ENCODE data around the gene DMD. TPM values are rescaled to one million over a fixed set of nuclear protein-coding genes. Genes with fewer than 3 reads are reported as not detected.

Gene DMD
- total RNA-seq, 3 donors from 2014 or later (not counting 1 experiment from before 2014, with no cell fraction given) = not detected

- H3K27ac Mint-ChIP-seq = no peak overlapping the region
- Histone ChIP-seq H3K36me3 (ENCODE audit: control insufficient read depth, insufficient read depth, low read length) (no peaks in the 10 kb centered on the region), H3K27me3 (ENCODE audit: control insufficient read depth, insufficient read depth, low read length) (no peaks in the 10 kb centered on the region), H3K4me1 (ENCODE audit: control insufficient read depth, insufficient read depth, low read length) (no peaks in the 10 kb centered on the region), H3K27ac (ENCODE audit: low read length) (no peak overlapping the region), H3K4me3 (ENCODE audit: low read length) (no peak overlapping the region), H3K9me3 (ENCODE audit: control insufficient read depth, insufficient read depth, low read length) (no peaks in the 10 kb centered on the region)
- no peak overlapping the region for H3K4me3 Mint-ChIP-seq
- no peaks in the 10 kb centered on the region for H3K27me3 Mint-ChIP-seq (ENCODE audit: low read depth in 2 of 2)
- intact Hi-C loops (cut with micrococcal nuclease) = no loop called here
- H3K36me3 Mint-ChIP-seq = no peaks in the 10 kb centered on the region
- H3K4me1 Mint-ChIP-seq = no peaks in the 10 kb centered on the region
- no peak for ATAC-seq
- peaks cover 2 to 12% of the 10 kb centered on the region in 2 donors for H3K9me3 Mint-ChIP-seq
- WGBS (ENCODE audit: insufficient coverage) = 83% methylated on average over 2 of the region's 3 CpGs
- no peak for DNase-seq
- TF ChIP-seq CTCF (IDR thresholded peaks at IDR 0.05) = no peak
These were observed 922.0 kb downstream of the DMD start for GRCh38 chrX:32289356-32289755.

- H3K4me1 ChIP-seq (ENCODE audit: control insufficient read depth, insufficient read depth, low read length) = no peaks in the 10 kb centered on the region
- H3K36me3 ChIP-seq (ENCODE audit: control insufficient read depth, insufficient read depth, low read length) = no peaks in the 10 kb centered on the region
- Mint-ChIP-seq H3K4me1 (no peaks in the 10 kb centered on the region), H3K4me3 (no peak overlapping the region), H3K27ac (no peak overlapping the region), H3K27me3 (ENCODE audit: low read depth in 2 of 2) (no peaks in the 10 kb centered on the region), H3K9me3 (peaks cover 0 to 7% of the 10 kb centered on the region in 2 donors), H3K36me3 (no peaks in the 10 kb centered on the region)
- intact Hi-C loops (cut with micrococcal nuclease) = no loop called here
- DNase-seq = no peak
- no peak overlapping the region for H3K4me3 ChIP-seq (ENCODE audit: low read length)
- no peaks in the 10 kb centered on the region for H3K27me3 ChIP-seq (ENCODE audit: control insufficient read depth, insufficient read depth, low read length)
- TF ChIP-seq CTCF (IDR thresholded peaks at IDR 0.05) = no peak
- no CpG with 5 or more reads among the region's 1 CpG for WGBS (ENCODE audit: insufficient coverage)
- no peak for ATAC-seq
- H3K27ac ChIP-seq (ENCODE audit: low read length) = no peak overlapping the region
- H3K9me3 ChIP-seq (ENCODE audit: control insufficient read depth, insufficient read depth, low read length) = no peaks in the 10 kb centered on the region
These were observed 929.5 kb downstream of the DMD start for GRCh38 chrX:32281853-32282252.

- intact Hi-C loops (cut with micrococcal nuclease) = no loop called here
- ATAC-seq = no peak
- 63% methylated on average over 3 of the region's 3 CpGs for WGBS (ENCODE audit: insufficient coverage)
- Mint-ChIP-seq H3K27ac (no peak overlapping the region), H3K27me3 (ENCODE audit: low read depth in 2 of 2) (no peaks in the 10 kb centered on the region), H3K4me3 (no peak overlapping the region), H3K9me3 (peaks cover 0 to 7% of the 10 kb centered on the region in 2 donors), H3K36me3 (no peaks in the 10 kb centered on the region), H3K4me1 (no peaks in the 10 kb centered on the region)
- Histone ChIP-seq H3K27me3 (ENCODE audit: control insufficient read depth, insufficient read depth, low read length) (no peaks in the 10 kb centered on the region), H3K9me3 (ENCODE audit: control insufficient read depth, insufficient read depth, low read length) (no peaks in the 10 kb centered on the region), H3K27ac (ENCODE audit: low read length) (no peak overlapping the region), H3K4me3 (ENCODE audit: low read length) (no peak overlapping the region), H3K36me3 (ENCODE audit: control insufficient read depth, insufficient read depth, low read length) (no peaks in the 10 kb centered on the region), H3K4me1 (ENCODE audit: control insufficient read depth, insufficient read depth, low read length) (no peaks in the 10 kb centered on the region)
- no peak for TF ChIP-seq CTCF (IDR thresholded peaks at IDR 0.05)
- DNase-seq = no peak
These were observed 930.4 kb downstream of the DMD start for GRCh38 chrX:32280921-32281320.

- DNase-seq = no peak
- Mint-ChIP-seq H3K36me3 (no peaks in the 10 kb centered on the region), H3K27ac (no peak overlapping the region), H3K9me3 (peaks cover 0 to 7% of the 10 kb centered on the region in 2 donors), H3K27me3 (ENCODE audit: low read depth in 2 of 2) (no peaks in the 10 kb centered on the region), H3K4me3 (no peak overlapping the region), H3K4me1 (no peaks in the 10 kb centered on the region)
- H3K4me1 ChIP-seq (ENCODE audit: control insufficient read depth, insufficient read depth, low read length) = no peaks in the 10 kb centered on the region
- TF ChIP-seq CTCF (IDR thresholded peaks at IDR 0.05) = no peak
- no peak overlapping the region for H3K27ac ChIP-seq (ENCODE audit: low read length)
- no peaks in the 10 kb centered on the region for H3K36me3 ChIP-seq (ENCODE audit: control insufficient read depth, insufficient read depth, low read length)
- H3K27me3 ChIP-seq (ENCODE audit: control insufficient read depth, insufficient read depth, low read length) = no peaks in the 10 kb centered on the region
- ATAC-seq = no peak
- intact Hi-C loops (cut with micrococcal nuclease) = no loop called here
- WGBS (ENCODE audit: insufficient coverage) = no CpG with 5 or more reads among the region's 2 CpGs
- no peak overlapping the region for H3K4me3 ChIP-seq (ENCODE audit: low read length)
- no peaks in the 10 kb centered on the region for H3K9me3 ChIP-seq (ENCODE audit: control insufficient read depth, insufficient read depth, low read length)
These were observed 930.9 kb downstream of the DMD start for GRCh38 chrX:32280489-32280888.

Data from natural killer cell (primary cell).